Upper lobe of right lung (tissue), 1 donor: ENCODE data around the gene BCAN. TPM values are rescaled to one million over a fixed set of nuclear protein-coding genes. Genes with fewer than 3 reads are reported as not detected.
"Not testable (repeated sequence)": the region's sequence is repeated elsewhere in the genome, so short reads cannot be mapped to it uniquely, and the experiment has no call there.

ENCODE experiments used
- ATAC-seq: fragments of 200-7000 bp; cut with Tn5 transposase; one replicate; pipeline ENCODE4 v1.9.1; 2020; ENCODE audit warnings: mild to moderate bottlenecking, moderate library complexity
- DNase-seq: peaks from one replicate; pipeline ENCODE4 v3.0.0-alpha.2; 2020
- H3K27ac ChIP-seq: fragments of 200-600 bp; one replicate; pipeline ENCODE4 v1.8.0; 2022
- H3K27me3 ChIP-seq: fragments of 200-600 bp; one replicate; pipeline ENCODE4 v1.8.0; 2022; ENCODE audit warnings: mild to moderate bottlenecking
- H3K36me3 ChIP-seq: fragments of 200-600 bp; one replicate; pipeline ENCODE4 v1.8.0; 2022
- H3K4me1 ChIP-seq: fragments of 200-600 bp; one replicate; pipeline ENCODE4 v1.8.0; 2022
- H3K4me3 ChIP-seq: fragments of 200-600 bp; one replicate; pipeline ENCODE4 v1.8.0; 2022; ENCODE audit warnings: mild to moderate bottlenecking
- H3K9me3 ChIP-seq: fragments of 200-600 bp; one replicate; pipeline ENCODE4 v1.8.0; 2022
- intact Hi-C: fragments of 100-400 bp; cut with DNase I; formaldehyde crosslinking; loops from one replicate; pipeline ENCODE4 v1.11.0; 2022
- total RNA-seq: library from RNA; stranded (reverse); fragmentation: NEBNext Ultra II Directional; extraction: Animal tissue kit (Norgen Biotek cat#: 25700); gene quantifications from one replicate; pipeline ENCODE4 v1.2.1, GENCODE V29; 2021
- TF ChIP-seq, protein P1 (sequence below): fragments of 200-600 bp; IDR thresholded peaks from one replicate; pipeline ENCODE4 v1.8.0; 2022; ENCODE audit warnings: antibody characterized with exemption
- donor health status: DM: no; HTN: yes; CAD: no; lungs with severe emphysema.

Gene BCAN
- total RNA-seq, 1 donor from 2014 or later: not detected

DNA sequence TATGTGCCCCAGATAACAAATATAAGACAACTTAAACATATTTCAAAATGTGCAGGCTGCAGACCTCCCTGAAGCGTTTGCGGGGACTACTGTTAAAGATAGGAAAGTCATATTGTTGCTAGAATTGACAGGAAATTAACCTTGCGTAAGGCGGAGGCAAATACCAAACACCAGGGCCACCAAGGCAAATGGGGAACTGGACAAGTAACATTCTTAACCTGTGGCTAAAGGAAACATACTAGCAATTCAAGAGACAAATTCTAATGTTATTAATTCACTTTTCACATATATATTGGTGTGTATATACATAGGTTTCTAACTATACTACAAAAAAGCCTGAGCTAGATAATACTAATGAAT is 15.9 kb upstream of the BCAN start:
- Histone ChIP-seq H3K9me3 (no peaks in the 10 kb centered on the region), H3K4me1 (peaks cover 23% of the 10 kb centered on the region), H3K36me3 (no peaks in the 10 kb centered on the region), H3K4me3 (no peak overlapping the region), H3K27ac (no peak overlapping the region), H3K27me3 (peaks cover 73% of the 10 kb centered on the region)
- TF ChIP-seq, protein P1, sequence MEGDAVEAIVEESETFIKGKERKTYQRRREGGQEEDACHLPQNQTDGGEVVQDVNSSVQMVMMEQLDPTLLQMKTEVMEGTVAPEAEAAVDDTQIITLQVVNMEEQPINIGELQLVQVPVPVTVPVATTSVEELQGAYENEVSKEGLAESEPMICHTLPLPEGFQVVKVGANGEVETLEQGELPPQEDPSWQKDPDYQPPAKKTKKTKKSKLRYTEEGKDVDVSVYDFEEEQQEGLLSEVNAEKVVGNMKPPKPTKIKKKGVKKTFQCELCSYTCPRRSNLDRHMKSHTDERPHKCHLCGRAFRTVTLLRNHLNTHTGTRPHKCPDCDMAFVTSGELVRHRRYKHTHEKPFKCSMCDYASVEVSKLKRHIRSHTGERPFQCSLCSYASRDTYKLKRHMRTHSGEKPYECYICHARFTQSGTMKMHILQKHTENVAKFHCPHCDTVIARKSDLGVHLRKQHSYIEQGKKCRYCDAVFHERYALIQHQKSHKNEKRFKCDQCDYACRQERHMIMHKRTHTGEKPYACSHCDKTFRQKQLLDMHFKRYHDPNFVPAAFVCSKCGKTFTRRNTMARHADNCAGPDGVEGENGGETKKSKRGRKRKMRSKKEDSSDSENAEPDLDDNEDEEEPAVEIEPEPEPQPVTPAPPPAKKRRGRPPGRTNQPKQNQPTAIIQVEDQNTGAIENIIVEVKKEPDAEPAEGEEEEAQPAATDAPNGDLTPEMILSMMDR: no peak
- DNase-seq: no peak
- intact Hi-C loops: loop anchor here (10.0 kb wide), 1 partner anchor 49 kb away; the partner anchor contains the start of gene NES
- ATAC-seq: no peak

DNA sequence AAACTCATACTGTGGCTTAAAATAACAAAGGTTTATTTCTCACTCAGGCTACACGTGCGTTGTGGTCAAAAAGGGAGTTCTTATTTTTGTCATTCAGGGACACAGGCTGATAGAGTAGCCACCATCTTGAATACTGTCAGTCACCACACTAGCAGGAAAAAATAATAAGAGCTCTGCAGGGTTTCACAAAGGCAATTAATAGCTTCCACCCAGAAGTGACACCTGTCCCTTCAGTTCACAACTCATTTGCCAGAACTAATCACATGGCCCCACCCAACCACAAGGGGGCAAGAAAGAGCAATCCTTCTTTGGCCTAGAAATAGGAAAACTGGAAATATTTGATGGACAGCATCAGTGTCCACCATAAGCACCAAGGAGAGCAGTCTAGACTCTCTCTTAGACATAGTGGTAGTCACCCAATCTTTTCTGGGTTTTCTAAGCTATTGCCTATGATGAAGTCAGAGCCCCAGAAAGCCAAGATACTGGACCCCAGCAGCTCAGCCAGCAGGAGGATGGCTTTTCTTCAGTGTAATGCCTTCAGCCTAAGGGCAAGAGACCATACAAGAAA is 14.5 kb upstream of the BCAN start:
- Histone ChIP-seq H3K4me3 (no peak overlapping the region), H3K9me3 (no peaks in the 10 kb centered on the region), H3K27ac (no peak overlapping the region), H3K36me3 (no peaks in the 10 kb centered on the region), H3K4me1 (peaks cover 23% of the 10 kb centered on the region), H3K27me3 (peaks cover 80% of the 10 kb centered on the region)
- intact Hi-C loops: loop anchor here (10.0 kb wide), 1 partner anchor 47 kb away; the partner anchor contains the start of gene NES
- peak; percentile 38 for ATAC-seq
- no peak for DNase-seq
- TF ChIP-seq, protein P1: peak; percentile 67

DNA sequence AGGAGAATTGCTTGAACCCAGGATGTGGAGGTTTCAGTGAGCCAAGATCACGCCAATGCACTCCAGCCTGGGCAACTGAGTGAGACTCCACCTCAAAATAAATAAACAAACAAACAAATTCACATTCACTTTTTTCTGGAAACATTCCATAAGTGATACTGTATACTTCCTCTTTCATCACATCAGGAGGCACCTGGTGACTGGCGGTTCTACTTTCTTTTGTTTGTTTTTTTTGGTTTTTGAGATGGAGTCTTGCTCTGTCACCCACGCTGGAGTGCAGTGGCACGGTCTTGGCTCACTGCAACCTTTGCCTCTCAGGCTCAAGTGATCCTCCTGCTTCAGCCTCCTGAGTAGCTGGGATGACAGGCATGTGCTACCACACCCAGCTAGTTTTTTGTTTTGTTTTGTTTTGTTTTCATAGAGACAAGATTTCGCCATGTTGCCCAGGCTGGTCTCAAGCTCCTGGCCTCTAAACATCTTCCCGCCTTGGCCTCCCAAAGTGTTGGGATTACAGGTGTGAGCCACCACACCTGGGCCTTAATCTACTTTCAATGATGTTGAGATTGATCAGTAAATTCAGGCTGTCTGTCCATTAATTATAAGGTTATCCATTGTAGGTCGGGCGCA is 12.0 kb upstream of the BCAN start:
- H3K4me1 ChIP-seq: peaks cover 12% of the 10 kb centered on the region
- H3K27ac ChIP-seq: no peak overlapping the region
- no peaks in the 10 kb centered on the region for H3K36me3 ChIP-seq
- no peaks in the 10 kb centered on the region for H3K9me3 ChIP-seq
- intact Hi-C loops: loop anchor here (10.0 kb wide), 1 partner anchor 45 kb away; the partner anchor contains the start of gene NES
- peaks cover 80% of the 10 kb centered on the region for H3K27me3 ChIP-seq
- ATAC-seq: no peak
- DNase-seq: no peak
- no peak overlapping the region for H3K4me3 ChIP-seq
- TF ChIP-seq, protein P1: no peak

DNA sequence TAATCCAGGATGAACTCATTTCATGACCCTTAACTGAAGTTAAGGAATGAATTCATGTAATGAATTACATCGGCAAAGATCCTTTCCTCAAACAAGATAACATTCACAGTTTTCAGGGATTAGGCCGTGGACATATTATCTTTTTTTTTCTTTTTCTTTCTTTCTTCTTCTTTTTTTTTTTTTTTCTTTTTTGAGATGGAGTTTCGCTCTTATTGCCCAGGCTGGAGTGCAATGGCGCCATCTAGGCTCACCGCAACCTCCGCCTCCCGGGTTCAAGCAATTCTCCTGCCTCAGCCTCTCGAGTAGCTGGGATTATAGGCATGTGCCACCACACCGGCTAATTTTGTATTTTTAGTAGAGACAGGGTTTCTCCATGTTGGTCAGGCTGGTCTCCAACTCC is 10.8 kb upstream of the BCAN start:
- H3K27ac ChIP-seq, intact Hi-C loops, H3K9me3 ChIP-seq, H3K4me1 ChIP-seq, H3K36me3 ChIP-seq, ATAC-seq, DNase-seq, H3K4me3 ChIP-seq: not testable (repeated sequence)
- H3K27me3 ChIP-seq: peaks cover 67% of the 10 kb centered on the region

DNA sequence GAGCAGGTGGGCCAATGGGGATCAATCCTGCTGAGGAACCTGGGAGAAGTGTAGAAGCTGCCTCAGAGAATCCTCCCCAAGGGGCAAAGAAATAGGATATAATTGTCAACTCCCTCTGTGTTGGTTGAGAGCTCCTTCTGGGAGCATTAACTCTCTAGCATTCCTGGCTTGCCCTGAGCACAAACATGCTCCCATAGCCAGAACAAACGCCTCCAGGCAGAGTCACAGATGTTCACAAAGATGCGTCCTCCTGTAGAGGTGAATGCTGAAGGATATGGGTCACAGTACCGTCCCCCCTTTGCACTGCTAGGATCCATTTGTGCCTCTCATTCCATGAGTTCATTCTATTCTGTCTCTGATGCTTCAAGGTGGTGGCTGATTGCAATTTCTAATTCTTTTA is 9.6 kb upstream of the BCAN start:
- DNase-seq (no peak), ATAC-seq (no peak)
- Histone ChIP-seq H3K36me3 (no peaks in the 10 kb centered on the region), H3K4me1 (no peaks in the 10 kb centered on the region), H3K27me3 (peaks cover 61% of the 10 kb centered on the region), H3K9me3 (no peaks in the 10 kb centered on the region), H3K27ac (no peak overlapping the region), H3K4me3 (no peak overlapping the region)
- intact Hi-C loops: no loop called here
- TF ChIP-seq, protein P1: no peak

DNA sequence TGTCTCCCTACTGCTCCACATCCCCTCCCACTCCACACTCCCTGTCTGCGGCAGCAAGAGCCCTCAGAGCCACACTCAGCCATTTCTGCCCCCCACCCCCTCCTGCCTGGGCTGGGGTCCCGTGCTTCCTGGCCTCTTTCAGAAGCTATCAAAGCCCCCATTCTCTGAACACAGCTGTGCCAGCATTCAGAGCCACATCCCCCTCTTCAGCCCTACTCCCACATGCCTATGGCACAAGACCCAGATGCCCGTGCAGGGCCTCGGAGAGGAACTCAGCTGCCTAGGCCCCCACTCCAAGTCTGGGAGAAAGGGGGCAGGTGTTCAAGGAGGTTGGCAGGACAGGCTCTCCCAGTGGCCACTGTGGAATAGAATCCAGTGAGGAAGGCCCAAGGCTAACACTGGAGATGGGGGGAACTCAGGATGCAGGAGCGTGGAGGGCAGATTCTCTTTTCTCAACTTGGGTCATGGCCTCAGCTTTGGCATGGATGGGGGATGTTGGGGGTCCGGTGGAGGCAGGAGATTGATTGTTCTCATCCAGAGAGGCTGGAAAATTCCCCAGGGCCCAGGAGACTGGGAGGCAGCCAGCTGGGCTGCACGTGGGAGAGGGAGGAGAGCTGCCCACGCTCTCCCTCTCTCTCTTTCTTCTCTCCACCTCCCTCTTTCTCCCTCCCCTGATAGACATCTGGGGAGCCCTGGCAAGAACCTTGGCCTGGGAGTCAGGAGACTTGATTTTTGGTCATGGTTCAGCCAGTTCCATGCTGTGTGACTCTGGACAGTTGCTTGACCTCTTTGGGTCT is 3.5 kb upstream of the BCAN start:
- TF ChIP-seq, protein P1: no peak
- H3K4me3 ChIP-seq: no peak overlapping the region
- no peak overlapping the region for H3K27ac ChIP-seq
- ATAC-seq (no peak), DNase-seq (no peak)
- H3K9me3 ChIP-seq: no peaks in the 10 kb centered on the region
- intact Hi-C loops: no loop called here
- peaks cover 75% of the 10 kb centered on the region for H3K27me3 ChIP-seq
- H3K4me1 ChIP-seq: peaks cover 14% of the 10 kb centered on the region
- no peaks in the 10 kb centered on the region for H3K36me3 ChIP-seq
